ENCODE results near the gene SEMA4D.

Gene SEMA4D

GRCh38 chr9:89405826-89406225 lies 92.1 kb downstream of the SEMA4D start:
- Histone ChIP-seq H3K4me3 (replicated peaks; ENCODE audit: low read depth, low read length) (peak overlapping the region; percentile 85), H3K27me3 (replicated peaks; ENCODE audit: control insufficient read depth, insufficient read depth, low read length) (no peaks in the 10 kb centered on the region), H3K36me3 (ENCODE audit: control insufficient read depth, insufficient read depth, low read length) (peaks cover 13% of the 10 kb centered on the region)
- peak; percentile 66 for DNase-seq (ENCODE audit: extremely low read depth, insufficient read length)
- TF ChIP-seq, protein P1, sequence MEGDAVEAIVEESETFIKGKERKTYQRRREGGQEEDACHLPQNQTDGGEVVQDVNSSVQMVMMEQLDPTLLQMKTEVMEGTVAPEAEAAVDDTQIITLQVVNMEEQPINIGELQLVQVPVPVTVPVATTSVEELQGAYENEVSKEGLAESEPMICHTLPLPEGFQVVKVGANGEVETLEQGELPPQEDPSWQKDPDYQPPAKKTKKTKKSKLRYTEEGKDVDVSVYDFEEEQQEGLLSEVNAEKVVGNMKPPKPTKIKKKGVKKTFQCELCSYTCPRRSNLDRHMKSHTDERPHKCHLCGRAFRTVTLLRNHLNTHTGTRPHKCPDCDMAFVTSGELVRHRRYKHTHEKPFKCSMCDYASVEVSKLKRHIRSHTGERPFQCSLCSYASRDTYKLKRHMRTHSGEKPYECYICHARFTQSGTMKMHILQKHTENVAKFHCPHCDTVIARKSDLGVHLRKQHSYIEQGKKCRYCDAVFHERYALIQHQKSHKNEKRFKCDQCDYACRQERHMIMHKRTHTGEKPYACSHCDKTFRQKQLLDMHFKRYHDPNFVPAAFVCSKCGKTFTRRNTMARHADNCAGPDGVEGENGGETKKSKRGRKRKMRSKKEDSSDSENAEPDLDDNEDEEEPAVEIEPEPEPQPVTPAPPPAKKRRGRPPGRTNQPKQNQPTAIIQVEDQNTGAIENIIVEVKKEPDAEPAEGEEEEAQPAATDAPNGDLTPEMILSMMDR (IDR thresholded peaks at IDR 0.05; ENCODE audit: insufficient read depth, low read length, poor library complexity, severe bottlenecking): no peak

DNA sequence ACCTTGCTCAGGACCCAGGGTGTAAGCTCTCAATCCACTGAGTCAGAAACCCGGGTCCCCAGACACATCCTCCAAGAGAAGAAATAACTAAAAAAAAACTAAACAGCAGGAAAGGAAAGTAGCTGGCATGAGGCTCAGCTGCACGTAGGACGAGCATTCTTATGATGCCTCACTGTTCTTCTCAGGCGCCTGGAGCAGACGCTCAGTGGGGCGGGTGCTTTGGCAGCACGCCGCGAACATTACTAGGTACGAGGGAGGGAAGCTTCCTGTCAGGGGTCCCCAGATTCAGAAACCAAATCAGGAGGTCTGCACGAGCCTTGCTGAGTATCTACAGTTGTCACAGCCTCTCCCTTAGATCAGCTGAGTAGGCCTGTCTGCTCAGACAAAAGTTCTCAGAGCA lies 93.8 kb downstream of the SEMA4D start:
- Histone ChIP-seq H3K36me3 (ENCODE audit: control insufficient read depth, insufficient read depth, low read length) (peaks cover 14% of the 10 kb centered on the region), H3K4me3 (replicated peaks; ENCODE audit: low read depth, low read length) (peak overlapping the region; percentile 85)

GRCh38 chr9:89402695-89403427 lies 95.1 kb downstream of the SEMA4D start:
- peaks cover 22% of the 10 kb centered on the region for H3K36me3 ChIP-seq (ENCODE audit: control insufficient read depth, insufficient read depth, low read length)

More for the DNA sequence above, 93.8 kb downstream of the SEMA4D start:
- TF ChIP-seq, protein P1 (IDR thresholded peaks at IDR 0.05; ENCODE audit: insufficient read depth, low read length, poor library complexity, severe bottlenecking): no peak
- H3K27me3 ChIP-seq (replicated peaks; ENCODE audit: control insufficient read depth, insufficient read depth, low read length): no peaks in the 10 kb centered on the region
- DNase-seq (ENCODE audit: extremely low read depth, insufficient read length): no peak

GRCh38 chr9:89400403-89401116 lies 97.4 kb downstream of the SEMA4D start:
- TF ChIP-seq, protein P1 (IDR thresholded peaks at IDR 0.05; ENCODE audit: insufficient read depth, low read length, poor library complexity, severe bottlenecking): no peak
- peak; percentile 40 for DNase-seq (ENCODE audit: extremely low read depth, insufficient read length)
- H3K27me3 ChIP-seq (replicated peaks; ENCODE audit: control insufficient read depth, insufficient read depth, low read length): no peaks in the 10 kb centered on the region
- H3K36me3 ChIP-seq (ENCODE audit: control insufficient read depth, insufficient read depth, low read length): peaks cover 42% of the 10 kb centered on the region
- H3K4me3 ChIP-seq (replicated peaks; ENCODE audit: low read depth, low read length): peak overlapping the region; percentile 30

More at GRCh38 chr9:89402695-89403427, 95.1 kb downstream of the SEMA4D start:
- no peak overlapping the region for H3K4me3 ChIP-seq (replicated peaks; ENCODE audit: low read depth, low read length)
- DNase-seq (ENCODE audit: extremely low read depth, insufficient read length): no peak
- TF ChIP-seq, protein P1 (IDR thresholded peaks at IDR 0.05; ENCODE audit: insufficient read depth, low read length, poor library complexity, severe bottlenecking): no peak
- H3K27me3 ChIP-seq (replicated peaks; ENCODE audit: control insufficient read depth, insufficient read depth, low read length): no peaks in the 10 kb centered on the region

DNA sequence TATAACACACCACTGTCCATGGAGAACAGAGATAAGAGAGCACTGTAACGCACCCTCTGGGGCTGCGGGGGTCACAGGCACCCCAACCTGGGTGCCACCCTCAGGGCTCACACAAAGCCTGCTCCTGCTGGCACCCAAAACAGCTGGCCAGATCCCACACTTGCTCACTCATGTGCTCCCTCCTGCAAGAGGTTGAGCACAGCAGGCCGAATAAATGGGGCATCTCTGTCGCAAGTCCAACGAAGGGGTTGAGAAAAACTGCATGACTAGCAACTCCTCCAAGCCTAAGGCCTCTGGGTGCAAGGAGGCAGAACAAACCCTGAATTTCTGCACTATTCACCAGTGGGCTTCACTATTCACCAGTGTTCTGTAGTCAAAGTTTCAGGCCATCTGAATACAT lies 99.3 kb downstream of the SEMA4D start:
- H3K36me3 ChIP-seq (ENCODE audit: control insufficient read depth, insufficient read depth, low read length): peaks cover 47% of the 10 kb centered on the region
- DNase-seq (ENCODE audit: extremely low read depth, insufficient read length): no peak
- no peak overlapping the region for H3K4me3 ChIP-seq (replicated peaks; ENCODE audit: low read depth, low read length)
- TF ChIP-seq, protein P1 (IDR thresholded peaks at IDR 0.05; ENCODE audit: insufficient read depth, low read length, poor library complexity, severe bottlenecking): no peak
- no peaks in the 10 kb centered on the region for H3K27me3 ChIP-seq (replicated peaks; ENCODE audit: control insufficient read depth, insufficient read depth, low read length)

All from GM06990 (cell line).